HG02571 (cell line): Measurements from ENCODE around the gene B3GNT4.
"Not testable (repeated sequence)": the region's sequence is repeated elsewhere in the genome, so short reads cannot be mapped to it uniquely, and the experiment has no call there.

Source experiments
- ATAC-seq: cut with Tn5 transposase; IDR thresholded peaks from one replicate; pipeline ENCODE4 v1.9.1; 2021; ENCODE audit warnings: mild to moderate bottlenecking, moderate library complexity; ENCODE audit not compliant: unreplicated experiment

Gene B3GNT4

DNA sequence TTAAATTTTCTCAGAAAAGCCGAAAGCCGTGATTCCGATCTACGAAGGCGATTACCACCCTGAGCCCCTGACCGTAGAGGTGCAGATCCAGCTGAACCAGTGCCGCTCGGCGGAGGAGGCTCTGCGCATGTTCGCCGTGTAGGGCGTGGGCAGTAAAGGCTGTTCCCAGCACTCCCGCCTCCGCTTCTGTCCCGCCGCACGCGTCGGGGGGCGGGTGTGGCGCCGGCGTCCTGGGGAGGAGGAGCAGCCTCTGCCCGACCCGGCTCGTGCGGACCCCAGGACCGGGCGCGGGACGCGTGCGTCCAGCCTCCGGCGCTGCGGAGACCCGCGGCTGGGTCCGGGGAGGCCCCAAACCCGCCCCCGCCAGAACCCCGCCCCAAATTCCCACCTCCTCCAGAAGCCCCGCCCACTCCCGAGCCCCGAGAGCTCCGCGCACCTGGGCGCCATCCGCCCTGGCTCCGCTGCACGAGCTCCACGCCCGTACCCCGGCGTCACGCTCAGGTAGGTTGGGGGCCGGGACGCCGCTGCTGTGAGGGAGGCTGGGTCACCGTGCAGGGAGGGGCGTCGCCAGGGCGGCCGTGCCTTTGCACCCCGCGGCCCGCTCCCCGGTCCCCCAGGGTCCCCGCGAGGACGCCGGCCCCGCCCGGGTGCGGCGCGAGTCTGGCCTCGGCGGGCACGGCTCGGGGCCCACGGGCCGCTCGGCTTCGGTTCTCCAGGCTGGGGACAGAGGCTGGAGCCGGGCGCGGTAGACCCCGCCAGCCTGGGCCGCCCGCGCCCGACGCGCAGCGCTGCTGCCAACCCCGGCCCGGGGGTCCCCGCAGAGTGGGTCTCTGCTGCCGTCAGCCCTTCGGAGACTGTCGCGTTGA is at the start of gene B3GNT4:
Gene B3GNT4, plus strand, starts transcription at position 409 of the 866 bp plus-strand sequence. CDS start 910 bp downstream, outside the sequence.
- no peak for ATAC-seq

DNA sequence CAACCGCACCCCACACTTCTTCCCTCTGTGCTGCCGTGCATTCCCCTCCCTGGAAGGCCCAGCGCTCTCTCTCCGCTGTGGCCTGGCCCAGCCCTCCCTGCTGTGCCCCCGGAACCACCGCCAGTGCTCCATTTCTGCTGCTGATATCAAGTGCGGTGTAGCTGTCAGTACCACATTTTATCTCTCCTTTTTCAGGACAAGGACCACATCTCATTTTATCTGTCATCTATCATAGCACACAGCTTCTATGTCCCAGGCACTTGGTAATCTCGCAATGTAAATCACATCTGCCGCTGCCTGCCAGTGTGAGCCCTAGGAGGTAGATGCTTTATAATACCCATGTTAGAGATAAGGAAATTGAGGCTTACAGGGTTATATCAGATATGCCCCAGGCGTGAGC is 47.8 kb upstream of the B3GNT4 start:
- ATAC-seq: no peak

DNA sequence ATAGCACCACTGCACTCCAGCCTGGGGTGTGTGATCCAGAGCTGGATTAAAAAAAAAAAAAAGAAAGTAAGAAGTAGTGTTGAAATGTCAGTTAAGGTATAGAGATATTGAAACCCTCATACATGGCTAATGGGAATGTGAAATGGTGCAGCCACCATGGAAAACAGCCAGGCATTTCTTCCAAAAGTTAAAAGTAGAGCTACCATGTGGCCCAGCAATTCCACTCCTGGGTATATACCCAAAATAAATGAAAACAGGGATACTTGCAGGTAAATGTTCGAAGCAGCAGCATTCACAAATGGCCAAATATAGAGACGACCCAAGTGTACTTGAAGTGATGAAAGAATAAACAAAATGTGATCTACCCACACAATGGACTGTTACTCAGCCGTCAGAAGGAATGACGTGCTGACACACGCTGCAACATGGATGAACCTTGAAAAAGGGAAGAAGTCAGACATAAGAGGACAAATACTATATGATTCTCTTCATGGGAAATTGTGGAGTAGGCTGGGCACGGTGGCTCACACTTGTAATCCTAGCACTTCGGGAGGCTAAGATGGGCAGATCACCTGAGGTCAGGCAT is 44.7 kb upstream of the B3GNT4 start:
- no peak for ATAC-seq

DNA sequence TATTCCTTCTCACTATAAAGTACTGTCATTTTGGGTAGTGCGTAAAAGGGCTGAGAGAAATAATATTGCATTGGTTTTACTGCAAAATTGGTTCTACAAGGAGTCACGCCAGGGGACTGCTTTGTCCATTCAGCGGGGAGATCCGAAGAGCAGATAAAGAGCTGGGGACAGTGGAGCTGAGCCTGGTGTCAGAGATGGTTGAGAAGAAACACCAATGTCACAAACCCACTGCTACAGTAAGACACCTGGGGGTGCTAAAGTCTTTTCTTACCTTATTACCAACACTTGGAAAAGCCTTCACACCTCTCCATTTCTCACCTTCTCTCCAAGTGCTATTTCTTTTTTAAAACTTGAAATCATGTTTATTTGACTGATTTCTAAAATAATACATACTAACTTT is 43.6 kb upstream of the B3GNT4 start:
- no peak for ATAC-seq

DNA sequence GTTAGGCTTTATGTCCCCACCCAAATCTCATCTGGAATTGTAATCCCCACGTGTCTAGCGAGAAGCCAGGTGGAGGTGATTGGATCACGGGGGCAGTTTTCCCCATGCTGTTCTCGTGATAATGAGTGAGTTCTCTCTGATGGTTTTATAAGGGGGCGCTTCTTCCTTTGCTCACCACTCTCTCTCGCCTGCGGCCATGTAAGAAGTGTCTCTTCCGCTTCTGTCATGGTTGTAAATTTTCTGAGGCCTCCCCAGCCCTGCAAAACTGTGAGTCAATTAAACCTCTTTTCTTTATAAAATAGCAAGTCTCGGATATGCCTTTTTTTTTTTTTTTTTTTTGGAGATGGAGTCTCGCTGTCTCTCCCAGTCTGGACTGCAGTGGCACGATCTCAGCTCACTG is 42.7 kb upstream of the B3GNT4 start:
- no peak for ATAC-seq

DNA sequence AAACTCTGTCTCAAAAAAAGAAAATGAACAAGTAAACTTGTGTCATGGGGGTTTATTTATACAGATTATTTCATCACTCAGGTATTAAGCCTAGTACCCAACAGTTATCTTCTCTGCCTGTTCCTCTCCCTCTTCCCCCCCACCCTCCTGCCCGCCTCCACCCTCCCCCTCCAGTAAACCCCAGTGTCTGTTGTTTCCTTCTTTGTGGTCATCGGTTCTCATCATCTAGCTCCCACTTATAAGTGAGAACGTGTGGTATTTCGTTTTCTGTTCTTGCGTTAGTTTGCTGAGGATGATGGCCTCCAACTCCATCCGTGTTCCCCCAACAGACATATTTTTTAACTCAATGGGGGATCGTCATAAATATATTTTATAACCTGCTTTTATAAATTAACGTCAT is 41.8 kb upstream of the B3GNT4 start:
- no peak for ATAC-seq

DNA sequence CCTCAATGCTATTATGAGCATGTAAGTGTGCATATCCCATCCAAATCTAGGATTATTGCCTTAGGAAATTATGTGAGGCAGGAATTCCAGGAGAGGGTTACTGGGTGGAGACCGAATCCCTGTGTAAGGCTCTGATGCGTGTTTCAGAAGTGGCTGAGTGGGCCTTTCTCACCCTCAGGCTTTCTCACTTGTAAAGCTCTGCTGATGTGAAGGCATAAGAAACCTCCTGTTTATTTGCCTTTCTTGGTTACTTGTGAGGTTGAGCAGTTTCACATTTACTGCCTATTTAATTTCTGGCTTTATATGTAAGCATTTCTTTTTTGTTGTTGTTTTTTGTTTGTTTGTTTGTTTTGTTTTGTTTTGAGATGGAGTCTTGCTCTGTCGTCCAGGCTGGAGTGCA is 40.5 kb upstream of the B3GNT4 start:
- ATAC-seq: no peak

DNA sequence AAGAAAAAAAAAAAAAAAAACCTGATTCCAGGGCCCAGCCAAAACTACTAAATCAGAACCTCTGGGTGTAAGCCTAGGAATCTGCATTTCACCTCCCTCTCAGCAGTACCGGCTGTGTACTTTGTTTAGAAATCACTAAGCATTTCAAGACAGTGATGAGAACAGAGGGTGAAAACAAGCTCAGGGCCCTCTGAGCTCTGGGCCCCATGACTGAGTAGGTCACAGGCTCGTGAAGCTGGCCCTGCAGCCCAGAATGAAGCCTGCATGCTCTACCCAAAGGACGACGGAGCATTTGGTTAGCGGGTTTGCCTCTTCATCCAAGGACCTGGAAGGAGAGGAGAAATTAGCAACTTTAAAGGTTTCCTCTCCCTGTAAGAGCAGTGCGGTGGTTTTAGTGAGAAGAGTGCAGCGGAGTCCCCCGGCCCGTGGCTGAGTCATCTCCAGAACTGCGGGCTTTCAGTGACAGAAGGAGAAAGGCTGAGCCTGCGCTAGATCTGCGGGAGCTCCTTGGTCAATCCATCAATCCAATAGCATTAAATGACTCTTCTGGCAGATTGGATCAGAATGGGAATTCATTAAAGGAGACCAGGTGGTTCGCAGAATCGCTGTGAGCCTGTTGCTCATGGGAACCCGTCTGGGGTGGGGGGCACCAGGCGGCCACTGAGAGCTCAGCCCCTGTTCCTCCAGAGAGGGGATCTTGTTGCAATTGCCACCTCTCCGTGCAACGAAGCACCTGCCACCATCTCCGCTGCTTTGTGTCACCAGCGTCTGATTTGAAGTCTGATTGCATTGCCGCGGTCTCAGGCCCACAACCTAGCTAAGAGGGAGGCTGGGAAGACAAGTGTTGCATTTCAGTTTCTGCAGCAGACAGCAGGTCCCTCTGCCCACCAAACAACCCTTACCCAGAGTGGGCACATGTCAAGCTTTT is 36.8 kb upstream of the B3GNT4 start:
- no peak for ATAC-seq

DNA sequence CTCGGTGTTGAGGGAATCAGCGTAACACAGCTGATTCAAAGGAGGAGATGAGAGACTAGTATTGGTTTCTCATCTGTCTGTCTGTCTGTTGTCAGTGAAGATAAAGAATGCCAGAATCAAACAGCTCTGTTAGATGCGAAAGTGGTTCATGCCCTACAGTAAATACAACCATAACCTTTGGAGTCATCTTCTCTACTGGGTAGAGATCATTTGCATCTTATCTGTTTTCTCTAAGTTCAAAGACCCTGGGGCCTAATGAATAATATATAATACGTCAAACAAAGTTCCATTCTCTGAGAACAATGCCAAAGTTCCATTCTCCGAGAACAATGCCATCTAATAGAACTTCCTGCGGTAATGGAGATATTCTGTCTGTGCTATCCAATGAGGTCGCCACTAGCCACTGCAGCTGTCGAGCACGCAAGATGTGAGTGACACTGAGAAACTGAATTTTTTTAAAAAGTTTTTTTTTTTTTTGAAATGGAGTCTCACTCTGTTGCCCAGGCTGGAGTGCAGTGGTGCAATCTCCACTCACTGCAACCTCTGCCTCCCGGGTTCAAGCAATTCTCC is 36.1 kb upstream of the B3GNT4 start:
- no peak for ATAC-seq

DNA sequence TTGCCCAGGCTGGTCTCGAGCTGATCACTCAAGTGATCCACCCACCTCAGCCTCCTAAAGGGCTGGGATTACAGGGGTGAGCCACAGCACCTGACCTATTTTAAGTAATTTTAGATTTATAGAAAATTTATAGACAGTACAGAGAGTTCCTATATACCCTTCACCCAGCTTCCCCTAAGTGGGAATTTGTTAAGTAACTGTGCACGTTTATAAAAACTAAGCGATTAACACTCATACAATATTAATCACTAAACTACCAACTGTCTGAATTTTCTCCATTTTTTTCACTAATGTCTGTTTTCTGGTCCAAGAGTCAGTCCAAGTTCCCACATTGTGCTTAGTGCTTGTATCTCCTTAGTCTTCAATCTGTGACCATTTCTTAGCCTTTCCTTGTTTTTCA is 35.0 kb upstream of the B3GNT4 start:
- no peak for ATAC-seq

DNA sequence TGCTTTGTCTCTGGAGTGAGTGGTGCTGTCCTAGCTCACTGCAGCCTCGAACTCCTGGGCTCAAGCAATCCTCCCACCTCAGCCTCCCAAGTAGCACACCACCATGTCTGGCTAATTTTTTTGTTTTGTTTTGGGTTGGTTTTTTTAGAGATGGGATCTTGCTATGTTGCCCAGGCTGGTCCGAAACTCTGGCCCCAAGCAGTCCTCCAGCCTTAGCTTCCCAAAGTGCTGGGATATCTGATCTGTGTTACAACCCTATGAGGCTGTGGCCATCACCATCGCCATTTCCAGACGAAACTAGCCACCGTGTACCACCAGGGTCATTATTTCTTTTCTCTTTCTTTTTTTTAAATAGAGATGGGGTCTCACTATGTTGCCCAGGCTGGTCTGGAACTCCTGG is 32.1 kb upstream of the B3GNT4 start:
- no peak for ATAC-seq

DNA sequence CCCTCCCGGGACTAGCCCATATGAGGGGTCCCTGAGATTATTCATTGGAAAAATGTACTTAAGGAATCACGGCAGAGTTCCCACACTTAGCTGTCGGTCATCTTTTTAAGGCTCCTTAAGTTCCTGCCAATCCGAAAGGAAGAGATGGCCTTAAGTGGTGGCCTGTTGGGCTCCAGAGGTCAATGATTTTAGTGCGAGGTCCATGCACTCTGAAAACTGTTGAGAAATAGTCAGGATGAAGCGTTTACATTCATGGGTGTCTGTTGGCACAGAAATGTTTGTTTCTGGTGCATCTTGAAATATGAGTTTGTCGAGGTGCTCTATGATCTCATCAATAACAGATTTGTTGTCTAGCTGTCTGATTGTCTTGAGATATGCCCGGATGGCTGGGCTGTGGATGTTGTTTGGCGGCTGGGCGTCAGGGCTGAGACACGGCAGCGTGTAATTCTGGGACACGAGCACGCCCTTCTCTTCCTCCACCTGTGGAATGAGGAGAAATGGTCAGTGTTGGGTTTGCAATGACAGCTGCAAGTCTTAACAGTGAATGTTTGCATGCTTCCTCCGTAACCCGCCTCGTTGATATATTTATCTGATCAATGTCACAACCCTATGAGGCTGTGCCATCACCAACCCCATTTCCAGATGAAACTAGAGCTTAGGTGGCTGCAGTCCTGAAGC is 31.1 kb upstream of the B3GNT4 start:
- ATAC-seq: no peak

DNA sequence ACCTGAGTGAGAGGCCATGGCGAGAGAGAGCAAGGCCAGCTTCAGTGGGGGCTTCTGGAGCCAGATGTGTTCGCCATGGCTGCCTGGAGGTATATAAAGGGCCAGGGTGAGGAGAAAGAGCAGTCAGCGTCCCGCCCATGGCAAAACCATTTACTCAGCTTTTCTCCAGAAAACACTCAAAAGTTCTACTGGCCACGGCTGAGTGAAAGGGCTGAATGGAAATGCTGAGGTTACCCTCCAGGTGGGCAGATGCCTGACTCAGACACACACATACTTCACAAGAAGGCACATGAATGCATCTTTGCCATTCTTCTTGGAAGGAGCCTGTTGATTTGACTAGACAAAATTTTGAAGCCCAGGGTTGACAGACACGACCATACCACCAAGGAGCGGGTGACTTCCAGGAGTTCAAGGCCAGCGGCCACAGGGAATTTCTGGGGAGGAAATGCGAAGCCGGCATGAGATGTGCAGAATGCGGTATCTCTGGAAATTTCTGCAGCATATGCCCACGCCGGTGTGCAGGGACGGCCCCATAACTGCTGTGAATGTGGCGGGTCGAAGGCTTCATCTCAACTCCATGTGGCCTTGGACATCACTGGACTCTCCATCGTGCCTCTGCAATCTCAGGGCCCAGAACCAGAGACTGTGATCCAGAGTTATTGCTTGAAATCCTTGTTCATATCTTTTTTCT is 29.2 kb upstream of the B3GNT4 start, which contains the start of gene IL31:
Gene IL31, minus strand, starts transcription at position 67 of the 691 bp plus-strand sequence. Its CDS starts 49 bp downstream, at position 18.
- no peak for ATAC-seq

DNA sequence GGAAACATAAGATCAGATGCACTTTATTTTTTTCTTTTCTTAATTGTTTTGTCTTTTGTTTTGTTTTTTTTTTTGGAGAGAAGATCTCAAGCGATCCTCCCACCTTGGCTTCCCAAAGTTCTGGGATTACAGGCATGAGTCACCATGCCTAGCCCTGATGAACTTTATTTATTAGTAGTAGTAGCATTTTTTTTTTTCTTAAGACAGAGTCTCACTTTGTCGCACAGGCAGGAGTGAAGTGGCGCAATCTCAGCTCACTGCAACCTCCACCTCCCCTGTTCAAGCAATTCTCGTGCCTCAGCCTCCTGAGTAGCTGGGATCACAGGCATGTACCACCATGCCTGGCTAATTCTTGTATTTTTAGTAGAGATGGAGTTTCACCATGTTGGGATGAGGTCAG is 27.0 kb upstream of the B3GNT4 start:
- ATAC-seq: not testable (repeated sequence)

DNA sequence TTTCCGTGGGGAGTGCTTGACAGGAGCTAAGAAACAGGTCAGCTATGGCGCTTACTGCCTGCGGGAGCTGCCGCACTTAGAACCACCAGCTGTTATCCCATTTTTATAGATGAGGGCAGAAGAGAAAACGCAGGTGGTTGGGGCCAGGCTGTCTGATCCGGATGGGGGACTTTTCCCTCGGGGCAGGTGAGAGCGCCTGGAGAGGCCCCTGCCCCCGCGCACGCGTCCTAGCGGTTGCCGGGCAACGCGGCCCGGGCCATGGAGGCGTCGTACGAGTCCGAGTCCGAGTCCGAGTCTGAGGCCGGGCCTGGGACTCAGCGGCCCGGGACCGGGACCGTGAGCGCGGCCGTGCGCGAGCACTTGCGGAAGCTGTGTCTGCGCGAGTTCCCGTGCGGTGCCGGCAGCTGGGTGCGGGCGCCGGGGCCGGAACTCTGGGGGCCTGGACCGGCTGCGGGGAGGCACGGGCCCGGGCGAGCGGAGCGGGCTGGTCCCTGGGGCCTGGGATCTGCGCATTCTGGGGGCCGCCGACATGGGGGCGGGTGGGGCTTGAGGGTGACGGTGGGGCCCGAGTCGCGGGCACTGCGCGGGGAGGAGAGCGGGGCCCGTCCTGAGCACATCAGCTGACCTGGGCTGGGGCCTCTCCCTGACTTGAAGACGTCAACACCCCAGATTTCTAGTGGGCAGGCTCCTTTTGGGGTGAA is 20.5 kb upstream of the B3GNT4 start, which contains the start of gene LRRC43:
Gene LRRC43, plus strand, starts transcription at position 237 of the 701 bp plus-strand sequence. Its CDS starts 22 bp downstream, at position 259.
- no peak for ATAC-seq

DNA sequence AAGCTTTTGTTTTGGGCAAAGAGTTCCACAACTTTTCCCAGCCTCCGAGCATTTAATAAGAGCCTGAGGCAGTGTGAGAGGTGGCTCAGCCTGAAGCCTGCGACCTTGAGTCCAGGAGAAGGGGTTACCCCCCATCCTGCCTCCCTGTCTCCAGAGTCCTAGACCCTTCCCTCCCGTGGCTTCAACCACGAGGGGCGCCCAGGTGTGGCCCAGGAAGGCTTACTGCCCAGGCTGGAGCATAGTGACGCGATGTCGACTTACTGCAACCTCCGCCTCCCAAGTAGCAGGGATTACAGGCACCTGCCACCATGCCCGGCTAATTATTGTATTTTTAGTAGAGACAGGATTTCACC is 19.9 kb upstream of the B3GNT4 start:
- no peak for ATAC-seq

DNA sequence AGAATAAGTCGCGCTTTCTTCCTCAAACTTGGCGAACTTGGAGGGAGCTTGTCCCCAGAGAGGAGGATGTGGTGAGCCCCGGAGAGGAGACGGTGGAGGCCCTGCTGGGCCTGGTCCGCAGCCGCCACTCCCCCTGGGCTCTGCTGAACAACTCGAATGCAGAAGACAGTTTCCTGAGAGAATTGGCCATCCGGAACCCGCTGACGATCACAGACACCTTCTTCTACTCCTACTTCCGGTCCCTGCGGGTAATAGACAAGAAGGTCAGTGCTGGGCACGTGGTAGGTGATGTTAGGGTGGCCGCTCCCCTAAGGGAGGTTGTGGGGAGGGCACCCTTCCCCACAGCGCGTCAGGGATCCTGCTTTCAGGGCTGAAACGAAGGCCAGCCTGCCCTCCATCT is 19.0 kb upstream of the B3GNT4 start:
- no peak for ATAC-seq

DNA sequence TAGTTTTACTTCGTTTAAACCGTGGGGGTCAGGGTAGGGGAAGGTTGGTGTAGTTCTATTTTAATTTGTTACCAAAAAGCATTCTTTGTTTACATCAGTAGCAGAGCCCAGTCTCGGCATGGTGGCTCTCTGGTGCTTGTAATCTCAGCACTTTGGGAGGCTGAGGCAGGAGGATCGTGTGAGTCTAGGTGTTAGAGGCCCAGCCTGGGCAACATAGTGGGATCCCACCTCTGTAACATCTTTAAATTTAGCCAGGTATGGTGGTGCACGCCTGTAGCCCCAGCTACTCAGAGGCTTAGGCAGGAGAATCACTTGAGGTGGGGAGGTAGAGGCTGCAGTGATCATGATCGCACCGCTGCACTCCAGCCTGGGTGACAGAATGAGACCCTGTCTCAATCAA is 18.4 kb upstream of the B3GNT4 start:
- ATAC-seq: no peak

DNA sequence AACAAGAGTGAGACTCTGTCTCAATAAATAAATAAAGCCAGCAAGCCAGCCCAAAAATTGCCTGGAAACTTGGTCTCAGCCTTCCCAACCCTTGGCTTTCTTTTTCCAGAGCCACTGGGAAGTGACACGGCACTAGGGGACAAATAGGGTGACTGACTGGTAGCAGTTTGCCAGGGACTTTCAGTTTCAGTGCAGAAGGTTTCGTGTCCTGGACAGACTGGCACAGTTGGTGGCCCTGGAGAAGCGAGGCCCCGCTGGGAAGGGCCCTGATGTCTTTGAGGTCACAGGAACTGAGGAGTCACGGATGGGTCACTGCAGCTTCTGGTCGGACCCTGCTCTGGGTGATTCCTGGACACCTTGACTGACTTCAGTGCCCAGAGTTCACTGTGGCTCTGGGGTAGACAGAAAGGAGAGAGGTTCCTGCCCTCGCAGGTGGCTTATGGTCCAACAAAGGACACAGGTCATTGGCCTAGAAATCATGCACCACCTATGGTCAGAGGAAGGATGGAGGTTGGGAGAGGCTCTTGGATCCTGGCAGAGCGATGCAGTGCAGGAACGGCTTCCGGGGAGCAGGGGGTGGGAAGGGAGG is 17.9 kb upstream of the B3GNT4 start:
- ATAC-seq: no peak
